Ovary (tissue), 9 donors: ENCODE measurements around the gene KLHL22. TPM values are rescaled to one million over a fixed set of nuclear protein-coding genes. Genes with fewer than 3 reads are reported as not detected.

ENCODE experiments used
- DNase-seq, 5 donors: peaks; one replicate each; pipeline ENCODE4 v3.0.0-alpha.2; 2019 to 2020
- H3K27ac ChIP-seq, 2 donors: fragments of 200-600 bp; one replicate each; pipeline versions ENCODE4 v1.5.1 to v1.8.0; 2019 to 2022
- H3K27me3 ChIP-seq: fragments of 200-600 bp; one replicate; pipeline ENCODE4 v1.8.0; 2022
- H3K36me3 ChIP-seq: fragments of 200-600 bp; sonication (generic); one replicate; pipeline ENCODE4 v1.5.1; 2019
- H3K4me1 ChIP-seq: one replicate; pipeline ENCODE4 v1.8.1; 2013; ENCODE audit warnings: mild to moderate bottlenecking, moderate library complexity; ENCODE audit not compliant: insufficient read depth
- H3K4me3 ChIP-seq: fragments of 200-600 bp; sonication (generic); one replicate; pipeline ENCODE4 v1.5.1; 2017
- H3K9me3 ChIP-seq, 2 donors: fragments of 200-600 bp in 1 of 2; sonication (generic) in 1 of 2; one replicate each; pipeline versions ENCODE4 v1.5.1 to v1.8.1; 2013 to 2019; ENCODE audit warnings: mild to moderate bottlenecking in 1 of 2, moderate library complexity in 1 of 2
- CTCF ChIP-seq, 3 donors: fragments of 450-650 bp in 2 of 3; fragments of 200-600 bp in 1 of 3; IDR thresholded peaks; one replicate each; pipeline versions ENCODE4 v1.5.1 to v1.8.0; 2016 to 2022; ENCODE audit warnings: antibody characterized with exemption in 3 of 3, mild to moderate bottlenecking in 1 of 3
- EP300 ChIP-seq: sonication (generic); formaldehyde crosslinking; IDR thresholded peaks from one replicate; pipeline ENCODE4 v1.6.1; 2017; ENCODE audit warnings: antibody characterized with exemption
- POLR2A ChIP-seq: fragments of 450-650 bp; IDR thresholded peaks from one replicate; pipeline ENCODE4 v1.6.1; 2017; ENCODE audit warnings: antibody characterized with exemption, mild to moderate bottlenecking, moderate library complexity
- WGBS, 3 donors: extraction: QIAGEN DNeasy Blood & Tissue Kit in 1 of 3; methylation state at CpG; one replicate each; pipeline versions ENCODE4 v1.1.5 to v1.1.7; 2013 to 2017; 5-methylcytosine and 5-hydroxymethylcytosine counted together
- intact Hi-C, 4 donors: fragments of 100-400 bp; cut with DNase I; formaldehyde crosslinking; loops; one replicate each; pipeline versions ENCODE4 v1.11.0 to v1.15.1; 2022 to 2023
- polyA plus RNA-seq, 2 donors: library from polyadenylated mRNA; stranded (reverse); fragments of 200-250 nt in 1 of 2; fragments of 350-450 nt in 1 of 2; fragmentation: Illumina TruSeq in 1 of 2; extraction: RNeasy Lipid Tissue Mini Kit (QIAGEN cat#74804) in 1 of 2; gene quantifications; one replicate each; pipeline ENCODE4 v1.2.3, GENCODE V29; 2013 to 2014
- total RNA-seq, 7 donors: library from RNA; depleted of rRNA in 2 of 7; stranded (reverse); fragments of >200 nt in 2 of 7; fragmentation: NEBNext Ultra II Directional in 3 of 7; extraction: Animal tissue kit (Norgen Biotek cat#: 25700) in 3 of 7; gene quantifications; one replicate each; pipeline versions ENCODE4 v1.1.0 to v1.2.4, GENCODE V29; 2016 to 2023
- donor health status: DM: no; HTN: no; CAD: no; lungs with moderate emphysema.
- donor health status: DM: no; HTN: no; CAD: no.
- donor health status: Bipolar disorder and iron deficiency.
- donor health status: DM: yes; HTN: yes; CAD: no.
- donor health status: DM: no; HTN: no; CAD: no.
- donor health status: DM: yes; HTN: yes; CAD: no.

Gene KLHL22
- total and polyA plus RNA-seq, 9 donors = 24.6 to 42.9 (median 28.7) TPM

GRCh38 chr22:20503816-20504215, 8.2 kb upstream of the KLHL22 start:
- Histone ChIP-seq H3K9me3 (no peaks in the 10 kb centered on the region), H3K27ac (no peak overlapping the region), H3K36me3 (no peaks in the 10 kb centered on the region), H3K4me1 (no peaks in the 10 kb centered on the region), H3K4me3 (no peak overlapping the region), H3K27me3 (no peaks in the 10 kb centered on the region)
- 80 to 89% (median 88%) methylated on average over 2 of the region's 2 CpGs for WGBS, 3 donors
- intact Hi-C loops = no loop called here
- no peak for DNase-seq
- TF ChIP-seq POLR2A (no peak), CTCF (IDR thresholded peaks at IDR 0.05) (no peak), EP300 (no peak)

GRCh38 chr22:20499769-20500168, 4.2 kb upstream of the KLHL22 start:
- Histone ChIP-seq H3K4me1 (no peaks in the 10 kb centered on the region), H3K27me3 (no peaks in the 10 kb centered on the region), H3K36me3 (no peaks in the 10 kb centered on the region), H3K4me3 (no peak overlapping the region), H3K27ac (no peak overlapping the region), H3K9me3 (no peaks in the 10 kb centered on the region)
- TF ChIP-seq EP300 = no peak
- TF ChIP-seq POLR2A = no peak
- TF ChIP-seq CTCF (IDR thresholded peaks at IDR 0.05) = no peak
- no peak for DNase-seq
- WGBS, 3 donors = 94 to 95% (median 95%) methylated on average over 7 of the region's 7 CpGs
- intact Hi-C loops = loop anchor here (5.0 to 10.0 kb wide), 4 partner anchors 55 to 205 kb away; no protein-coding TSS in a partner anchor

DNA sequence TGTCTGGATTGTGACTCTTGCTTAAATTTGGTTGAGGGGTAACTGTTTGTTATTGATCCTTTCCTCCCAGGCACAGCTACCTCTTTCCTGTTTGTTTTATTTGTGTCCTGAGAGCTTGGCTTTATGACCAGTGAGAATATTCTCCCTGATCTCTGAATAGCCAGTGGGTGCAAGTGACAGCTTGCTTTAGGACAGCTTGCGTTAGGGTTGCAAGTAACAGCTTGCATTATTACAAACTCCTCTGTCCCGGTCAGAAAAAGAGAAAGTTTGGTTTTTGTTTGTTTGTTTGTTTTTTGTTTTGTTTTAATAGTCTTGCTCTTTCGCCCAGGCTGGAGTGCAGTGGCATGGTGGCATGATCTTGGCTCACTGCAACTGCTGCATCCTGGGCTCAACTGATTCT, 3.3 kb upstream of the KLHL22 start:
- H3K4me3 ChIP-seq = no peak overlapping the region
- intact Hi-C loops = loop anchor here (5.0 to 10.0 kb wide), 4 partner anchors 56 to 206 kb away; no protein-coding TSS in a partner anchor
- TF ChIP-seq EP300 (no peak), CTCF (IDR thresholded peaks at IDR 0.05) (no peak), POLR2A (no peak)
- whole genome bisulfite sequencing, 3 donors = 62 to 76% (median 71%) methylated on average over 3 of the region's 3 CpGs
- DNase-seq = no peak
- no peaks in the 10 kb centered on the region for H3K27me3 ChIP-seq
- H3K36me3 ChIP-seq = no peaks in the 10 kb centered on the region
- no peak overlapping the region for H3K27ac ChIP-seq
- no peaks in the 10 kb centered on the region for H3K9me3 ChIP-seq
- H3K4me1 ChIP-seq = no peaks in the 10 kb centered on the region

DNA sequence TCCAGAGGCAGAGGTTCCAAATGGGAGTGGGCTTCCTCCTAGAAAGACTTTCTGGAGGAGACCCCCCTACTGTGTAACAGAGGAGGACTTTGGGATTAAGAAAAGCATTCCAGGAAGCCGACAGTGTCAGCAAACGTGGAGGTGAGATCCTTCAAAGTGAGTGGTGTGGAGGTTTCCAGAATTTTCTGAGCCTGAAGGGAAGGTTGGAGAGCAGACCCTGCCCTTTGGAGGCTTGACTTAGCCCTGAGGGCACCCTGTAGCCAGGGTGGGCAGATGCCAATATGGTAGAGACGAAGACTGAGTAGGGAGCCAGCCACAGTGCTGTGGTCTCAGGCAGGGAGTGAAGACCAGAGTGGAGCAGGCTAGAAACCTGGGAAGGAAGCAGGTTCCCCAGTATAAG, 1.8 kb upstream of the KLHL22 start:
- intact Hi-C loops = loop anchor here (5.0 to 10.0 kb wide), 4 partner anchors 57 to 207 kb away; no protein-coding TSS in a partner anchor
- Histone ChIP-seq H3K36me3 (no peaks in the 10 kb centered on the region), H3K4me3 (no peak overlapping the region), H3K27ac (no peak overlapping the region), H3K4me1 (no peaks in the 10 kb centered on the region), H3K9me3 (no peaks in the 10 kb centered on the region), H3K27me3 (no peaks in the 10 kb centered on the region)
- DNase-seq = no peak
- 86 to 92% (median 87%) methylated on average over 3 of the region's 3 CpGs for WGBS, 3 donors
- TF ChIP-seq POLR2A (no peak), EP300 (no peak), CTCF (IDR thresholded peaks at IDR 0.05) (no peak)
